AG08395 (cell line): ENCODE data around the gene CD300LD.
"Not testable (repeated sequence)": the region's sequence is repeated elsewhere in the genome, so short reads cannot be mapped to it uniquely, and the experiment has no call there.

Experiments used
- DNase-seq: peaks from one replicate; pipeline ENCODE4 v3.0.0; 2012; ENCODE audit warnings: mixed read lengths, low spot score

The CD300LD gene

GRCh38 chr17:74571621-74572270, 20.3 kb downstream of the CD300LD start:
- no peak for DNase-seq

DNA sequence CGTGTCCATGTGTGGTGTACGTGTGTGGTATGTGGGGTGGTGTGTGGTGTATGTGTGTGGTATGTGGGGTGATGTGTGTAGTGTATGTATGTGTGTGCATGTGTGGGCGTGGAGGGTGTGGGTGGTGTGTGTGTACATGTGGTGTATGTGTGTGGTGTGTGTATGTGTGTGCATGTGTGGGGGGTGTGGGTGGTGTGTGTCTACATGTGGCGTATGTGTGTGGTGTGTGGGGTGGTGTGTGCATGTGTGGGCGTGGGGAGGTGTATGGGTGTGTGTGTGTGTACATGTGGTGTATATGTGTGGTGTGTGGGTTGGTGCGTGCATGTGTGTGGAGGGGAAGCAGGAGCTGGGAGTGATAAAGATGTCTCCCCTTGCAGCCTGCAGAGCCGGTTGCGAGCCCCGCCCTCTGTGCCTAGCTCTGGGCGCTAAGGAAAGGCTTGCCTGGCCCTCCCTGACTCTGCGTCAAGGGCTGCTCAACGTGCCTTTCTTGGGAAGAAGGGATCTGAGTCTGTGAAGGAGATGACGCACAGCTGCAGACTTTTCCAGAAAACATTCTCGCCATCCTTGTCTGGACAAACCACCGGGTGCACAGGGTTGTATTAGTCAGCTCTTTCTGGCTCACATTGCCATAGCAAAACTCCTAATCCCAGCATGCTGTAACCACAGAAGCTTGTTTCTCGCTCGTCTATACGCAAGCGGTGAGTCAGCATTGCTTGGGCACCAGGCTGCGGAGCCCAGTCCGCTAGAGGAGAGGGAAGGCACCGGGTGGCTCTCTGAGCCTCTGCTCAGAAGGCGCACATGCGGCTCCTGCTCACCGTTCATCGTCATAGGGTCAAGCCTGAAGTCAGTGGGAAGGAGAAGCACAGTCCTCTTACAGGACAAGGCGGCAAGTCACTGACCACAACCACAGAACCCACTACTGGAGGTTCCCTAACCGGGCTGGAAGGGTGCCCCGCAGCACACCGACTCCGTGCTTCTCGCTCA, 22.8 kb downstream of the CD300LD start:
- DNase-seq = peak; percentile 88

GRCh38 chr17:74568106-74568873, 23.8 kb downstream of the CD300LD start:
- no peak for DNase-seq

GRCh38 chr17:74567397-74567796, 24.7 kb downstream of the CD300LD start, which contains the start of gene CD300H:
Gene CD300H, minus strand, starts transcription at chr17:74567509.
- DNase-seq = no peak

DNA sequence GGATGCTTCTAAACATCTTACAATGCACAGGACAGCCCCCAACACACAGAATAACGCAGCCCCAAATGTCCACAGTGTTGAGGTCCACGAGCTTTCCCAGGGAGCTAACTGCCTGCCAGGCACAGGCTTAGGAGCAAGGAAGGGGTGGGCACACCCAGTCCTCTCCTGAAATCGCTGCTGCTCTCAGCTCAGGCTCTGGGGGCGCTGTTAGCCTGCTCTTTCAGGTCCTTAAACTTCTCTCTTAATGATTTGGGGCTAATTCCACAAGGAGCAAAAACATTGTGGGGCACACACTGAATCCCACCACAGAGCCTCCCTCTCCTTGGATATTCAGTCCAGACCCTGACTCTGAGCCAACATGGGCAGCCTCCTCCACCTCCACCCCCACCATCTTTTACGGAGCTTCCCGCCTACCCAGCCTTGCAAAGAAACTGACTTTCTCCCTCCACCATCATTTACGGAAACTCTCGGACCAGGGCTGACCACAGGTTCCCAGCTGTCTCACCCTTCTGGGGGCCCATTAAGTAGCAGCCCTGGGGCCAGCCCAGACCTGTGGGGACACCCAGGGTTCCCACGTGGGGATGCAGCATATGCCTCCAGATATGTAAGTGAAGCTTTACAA, 25.8 kb downstream of the CD300LD start:
- peak; percentile 40 for DNase-seq

DNA sequence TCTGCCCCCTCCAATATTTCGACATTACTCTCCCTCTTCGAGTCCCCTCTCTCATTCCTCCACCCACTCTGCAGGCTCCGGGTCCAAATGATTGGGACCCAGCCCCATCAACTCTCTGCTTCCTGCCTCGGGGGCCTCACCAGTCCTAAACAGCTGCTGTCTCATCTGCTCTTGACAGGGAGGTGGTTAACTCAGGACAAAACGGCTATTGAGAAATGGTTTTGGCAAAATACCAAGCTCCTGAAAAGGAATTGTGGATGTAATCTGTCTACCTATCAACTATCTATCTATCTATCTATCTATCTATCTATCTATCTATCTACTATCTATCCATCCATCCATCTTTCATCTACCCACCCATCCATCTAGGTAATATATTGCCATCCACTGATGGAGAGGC, 27.0 kb downstream of the CD300LD start:
- DNase-seq = no peak

DNA sequence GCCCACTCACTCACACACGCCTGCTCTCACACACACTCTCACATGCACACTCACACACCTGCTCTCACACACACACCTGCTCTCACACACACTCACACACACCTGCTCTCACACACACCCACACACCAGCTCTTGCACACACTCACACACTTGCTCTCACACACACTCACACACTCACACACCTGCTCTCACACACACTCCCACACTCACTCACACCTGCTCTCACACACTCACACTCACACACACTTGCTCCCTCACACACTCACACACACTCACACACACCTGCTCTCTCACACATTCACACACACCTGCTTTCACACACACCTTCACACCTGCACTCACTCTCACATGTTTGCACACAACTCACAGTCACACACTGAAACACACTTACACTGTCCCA, 28.7 kb downstream of the CD300LD start:
- DNase-seq = no peak

GRCh38 chr17:74561586-74561985, 30.5 kb downstream of the CD300LD start:
- no peak for DNase-seq

- DNase-seq = no peak
Measured at GRCh38 chr17:74558882-74559519, 33.1 kb downstream of the CD300LD start.

DNA sequence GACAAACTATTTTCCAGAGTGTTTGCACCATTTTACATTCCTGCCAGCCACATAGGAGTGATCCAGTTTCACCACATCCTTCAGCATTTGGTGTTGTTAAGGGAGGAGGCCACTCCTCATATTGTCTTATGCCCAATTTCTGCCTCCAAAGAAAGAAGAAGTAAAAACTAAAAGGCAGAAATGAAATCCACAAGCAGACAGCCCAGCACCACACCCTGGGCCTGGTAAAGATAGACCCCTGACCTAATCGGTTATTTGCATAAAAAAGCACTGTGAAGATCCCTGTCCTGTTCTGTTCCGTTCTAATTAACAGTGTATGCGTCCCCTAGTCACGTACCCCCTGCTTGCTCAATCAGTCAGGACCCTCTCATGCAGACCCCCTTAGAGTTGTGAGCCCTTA, 33.7 kb downstream of the CD300LD start:
- not testable (repeated sequence) for DNase-seq

DNA sequence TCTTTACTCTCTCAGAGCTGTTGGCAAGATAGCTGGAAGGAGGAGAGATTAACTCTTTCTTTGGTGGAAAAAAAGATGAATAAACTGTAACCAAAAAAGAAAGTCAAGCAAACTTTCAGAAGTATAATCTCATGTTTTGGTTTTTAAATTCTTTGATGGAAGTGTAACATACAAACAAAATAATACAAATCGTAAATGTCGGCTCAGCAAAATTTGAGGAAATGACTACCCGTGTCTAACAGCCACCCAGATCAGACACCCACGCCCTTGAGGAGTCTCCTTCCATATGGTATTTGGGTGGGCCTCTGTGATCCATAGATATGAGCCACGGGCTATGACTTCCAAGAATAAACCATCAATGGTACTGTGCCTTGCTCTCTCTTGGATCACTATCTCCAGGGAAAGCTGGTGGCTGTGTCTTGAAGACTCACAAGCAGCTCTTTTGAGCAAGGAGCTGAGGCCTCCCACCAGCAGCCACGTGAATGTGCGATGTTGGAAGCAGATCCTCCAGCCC, 36.6 kb downstream of the CD300LD start:
- no peak for DNase-seq

GRCh38 chr17:74554909-74555308, 37.2 kb downstream of the CD300LD start:
- no peak for DNase-seq

- DNase-seq = peak; percentile 12
Measured at GRCh38 chr17:74552037-74552436, 40.0 kb downstream of the CD300LD start.

DNA sequence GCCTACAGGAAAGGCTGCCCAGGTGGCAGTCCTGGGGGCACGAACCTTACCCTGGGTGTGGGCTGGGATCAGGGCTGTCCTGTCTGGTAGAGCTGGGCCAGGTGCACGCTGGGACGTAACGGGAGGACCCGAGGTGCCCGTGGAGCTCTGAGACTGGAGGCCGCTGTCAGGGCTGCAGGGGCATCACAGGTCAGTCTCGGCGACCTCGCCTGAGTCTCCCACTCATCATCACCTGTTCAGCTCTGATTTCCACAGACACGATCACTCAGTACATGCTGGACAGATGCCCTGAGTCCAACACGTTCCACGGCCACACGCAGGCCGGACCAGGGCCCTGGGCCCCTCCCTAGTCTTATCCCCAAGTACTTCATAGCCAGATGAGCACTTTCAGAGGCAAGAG, 41.5 kb downstream of the CD300LD start:
- no peak for DNase-seq

DNA sequence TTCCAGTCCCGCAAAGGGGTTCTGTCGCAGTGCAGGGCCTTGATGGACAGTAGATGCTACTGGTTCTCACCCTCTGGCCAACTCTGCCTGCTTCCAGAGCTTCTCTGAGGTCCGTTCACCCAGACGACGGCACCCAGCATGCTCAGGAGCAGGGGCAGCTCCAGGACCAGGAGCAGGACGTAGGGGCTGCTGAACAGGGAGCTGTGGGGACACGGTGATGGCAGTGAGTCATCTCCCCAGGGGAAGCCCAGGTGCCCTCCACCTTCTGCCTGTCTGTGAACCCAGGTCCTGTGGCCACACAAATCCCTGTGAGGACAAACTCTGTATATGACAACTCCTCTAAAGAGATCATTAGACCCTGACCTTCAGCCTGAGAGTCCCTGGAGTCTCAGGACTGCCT, 42.7 kb downstream of the CD300LD start:
- no peak for DNase-seq

- no peak for DNase-seq
Measured at GRCh38 chr17:74547736-74548135, 44.3 kb downstream of the CD300LD start.

GRCh38 chr17:74547264-74547663, 44.8 kb downstream of the CD300LD start:
- DNase-seq = no peak

DNA sequence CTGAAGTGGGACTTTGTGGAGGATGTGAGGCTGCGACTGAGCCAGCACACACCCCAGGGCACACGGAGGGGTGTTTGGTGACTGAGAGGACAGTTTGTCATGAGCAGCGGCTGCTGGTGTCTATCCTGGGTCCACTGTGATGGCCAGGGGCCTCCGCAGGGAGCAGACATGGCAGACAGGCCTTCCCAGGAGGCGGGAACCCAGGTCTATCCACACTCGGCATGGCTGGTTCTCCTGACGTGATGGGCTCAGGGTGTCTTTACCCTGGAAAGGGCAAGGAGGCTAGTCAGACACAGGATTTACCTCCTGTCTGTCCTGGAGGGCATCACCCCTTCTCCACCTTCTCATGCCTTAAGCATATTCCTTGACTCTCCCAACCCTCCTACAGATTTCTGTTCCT, 45.5 kb downstream of the CD300LD start:
- DNase-seq = no peak

DNA sequence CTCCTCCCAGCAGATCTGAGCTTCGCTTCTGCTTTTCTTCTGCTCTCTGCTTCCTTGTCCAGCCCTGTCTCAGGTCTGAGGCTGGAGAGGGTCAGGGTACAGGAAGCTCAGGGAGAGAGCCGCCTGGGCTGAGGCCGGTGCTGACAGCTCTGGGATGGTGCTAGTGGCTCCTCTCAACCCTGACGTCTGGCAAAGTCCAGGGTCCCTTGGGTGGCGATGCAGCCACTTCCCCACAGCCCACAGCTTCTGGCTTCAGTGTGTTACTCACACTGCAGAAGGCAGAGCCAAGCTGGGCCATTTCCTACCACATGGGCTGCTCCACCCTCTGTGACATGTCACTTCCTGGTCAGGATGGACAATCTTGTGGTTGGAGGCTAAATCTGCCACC, 46.2 kb downstream of the CD300LD start, which contains the start of gene CD300C:
TSS of gene CD300C (minus strand) at position 273 of the 388 bp plus-strand sequence. CDS start 333 bp downstream, outside the sequence.
- peak; percentile 14 for DNase-seq

DNA sequence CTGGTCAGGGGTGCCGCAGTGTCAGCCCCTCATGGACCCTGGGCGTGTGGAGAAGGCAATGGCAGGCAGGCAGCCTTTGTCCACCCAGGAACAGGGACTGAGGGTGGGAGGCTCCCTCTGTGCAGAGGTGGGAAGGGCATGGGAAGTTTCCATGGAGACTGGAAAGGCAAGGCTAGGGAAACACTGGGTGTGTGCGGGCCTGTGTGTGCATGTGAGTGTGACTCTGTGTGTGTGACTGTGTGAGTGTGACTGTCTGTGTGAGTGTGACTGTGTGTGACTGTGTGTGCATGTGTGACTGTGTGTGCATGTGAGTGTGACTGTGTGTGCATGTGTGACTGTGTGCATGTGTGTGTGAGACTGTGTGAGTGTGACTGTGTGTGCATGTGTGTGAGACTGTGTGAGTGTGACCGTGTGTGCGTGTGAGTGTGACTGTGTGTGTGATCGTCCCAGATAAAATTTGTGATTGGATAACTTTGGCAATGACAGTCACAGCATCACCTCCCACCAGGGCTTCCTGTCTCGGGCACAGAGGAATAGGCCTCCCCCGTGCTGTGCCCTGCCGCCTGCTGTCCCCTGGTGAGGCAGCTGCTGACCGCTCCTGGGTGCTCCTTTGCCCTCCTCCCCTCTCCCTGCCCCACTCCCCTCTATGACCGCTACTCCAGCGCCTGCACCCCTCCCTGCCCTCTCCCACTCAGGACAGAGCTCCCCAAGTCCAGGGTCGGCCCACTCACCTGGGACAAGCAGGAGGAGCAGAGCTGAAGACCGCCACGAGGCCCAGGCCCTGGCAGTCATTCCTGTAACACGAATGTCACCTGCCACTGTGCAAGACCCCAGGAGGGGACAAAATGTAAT, 46.9 kb downstream of the CD300LD start:
- no peak for DNase-seq
